ENCODE measurements around the gene KRT79.

DNA sequence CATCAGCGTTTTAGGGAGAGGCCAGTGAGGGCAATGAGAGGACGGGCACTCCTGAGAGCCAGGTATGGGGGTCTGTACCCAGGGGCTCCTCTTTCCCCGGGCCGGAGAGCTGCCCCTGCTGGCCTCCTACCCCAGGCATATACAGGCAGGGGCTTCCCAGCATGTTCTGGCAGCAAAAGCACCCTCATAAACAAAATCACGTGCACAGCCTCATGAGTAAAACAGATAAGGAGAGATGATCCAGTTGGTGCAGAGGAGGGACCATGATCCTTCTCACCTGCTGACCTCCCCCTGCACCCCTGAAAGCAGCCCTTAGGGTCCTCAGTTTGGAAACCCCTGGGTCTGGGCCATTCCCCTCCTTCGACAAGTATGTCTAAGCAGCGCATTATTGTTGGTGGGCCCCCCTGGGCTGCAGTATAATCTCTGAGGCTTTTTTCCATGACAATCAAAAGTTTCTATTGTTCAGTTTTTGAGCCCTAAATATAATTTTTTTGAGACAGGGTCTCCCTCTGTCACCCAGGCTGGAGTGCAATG lies 15.2 kb downstream of the KRT79 start:
- TF ChIP-seq, protein P1, sequence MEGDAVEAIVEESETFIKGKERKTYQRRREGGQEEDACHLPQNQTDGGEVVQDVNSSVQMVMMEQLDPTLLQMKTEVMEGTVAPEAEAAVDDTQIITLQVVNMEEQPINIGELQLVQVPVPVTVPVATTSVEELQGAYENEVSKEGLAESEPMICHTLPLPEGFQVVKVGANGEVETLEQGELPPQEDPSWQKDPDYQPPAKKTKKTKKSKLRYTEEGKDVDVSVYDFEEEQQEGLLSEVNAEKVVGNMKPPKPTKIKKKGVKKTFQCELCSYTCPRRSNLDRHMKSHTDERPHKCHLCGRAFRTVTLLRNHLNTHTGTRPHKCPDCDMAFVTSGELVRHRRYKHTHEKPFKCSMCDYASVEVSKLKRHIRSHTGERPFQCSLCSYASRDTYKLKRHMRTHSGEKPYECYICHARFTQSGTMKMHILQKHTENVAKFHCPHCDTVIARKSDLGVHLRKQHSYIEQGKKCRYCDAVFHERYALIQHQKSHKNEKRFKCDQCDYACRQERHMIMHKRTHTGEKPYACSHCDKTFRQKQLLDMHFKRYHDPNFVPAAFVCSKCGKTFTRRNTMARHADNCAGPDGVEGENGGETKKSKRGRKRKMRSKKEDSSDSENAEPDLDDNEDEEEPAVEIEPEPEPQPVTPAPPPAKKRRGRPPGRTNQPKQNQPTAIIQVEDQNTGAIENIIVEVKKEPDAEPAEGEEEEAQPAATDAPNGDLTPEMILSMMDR (IDR thresholded peaks at IDR 0.05; ENCODE audit: low read length): no peak
- no peak for TF ChIP-seq EZH2 (IDR thresholded peaks at IDR 0.05; ENCODE audit: borderline replicate concordance, low read length)

Data from OCI-LY1 (cell line).